ENCODE measurements around the gene CBX1. TPM values are rescaled to one million over a fixed set of nuclear protein-coding genes. Genes with fewer than 3 reads are reported as not detected.

The CBX1 gene
- polyA plus RNA-seq, 1 donor (not counting 4 experiments of a cell fraction or from before 2014, with no cell fraction given): 42.3 TPM

- dilution Hi-C loops (cut with MboI; ENCODE audit: extremely low pct_ligation_motif_present, low sequenced_read_pairs): no loop called here
- H3K4me3 ChIP-seq (ENCODE audit: control insufficient read depth in 2 of 3, extremely low read depth in 1 of 3, insufficient read depth in 2 of 3, low read depth in 1 of 3, low read length in 3 of 3): no peak overlapping the region
- H3K27ac ChIP-seq (ENCODE audit: control insufficient read depth, insufficient read depth, low read length): no peak overlapping the region
- FAIRE-seq (no peak), DNase-seq (ENCODE audit: low read depth, low spot score) (no peak)
- no peaks in the 10 kb centered on the region for H4K20me1 ChIP-seq (ENCODE audit: control insufficient read depth, extremely low read depth, insufficient read depth, low read length)
- H3K9ac ChIP-seq (ENCODE audit: control insufficient read depth, extremely low read depth, insufficient read depth, low read length): no peak overlapping the region
- H3K9me3 ChIP-seq (ENCODE audit: control insufficient read depth, low read depth, low read length): no peaks in the 10 kb centered on the region
- no peaks in the 10 kb centered on the region for H3K9me1 ChIP-seq (ENCODE audit: control insufficient read depth, extremely low read depth, insufficient read depth, low read length)
- no peak overlapping the region for H2AFZ ChIP-seq (ENCODE audit: control insufficient read depth, low read length)
- H3K27me3 ChIP-seq (ENCODE audit: control insufficient read depth, extremely low read depth, insufficient read depth, low read length): no peaks in the 10 kb centered on the region
- H3K36me3 ChIP-seq (ENCODE audit: control insufficient read depth in 2 of 2, extremely low read depth in 1 of 2, insufficient read depth in 2 of 2, low read length in 2 of 2): peaks cover 8 to 19% of the 10 kb centered on the region in 2 experiments
- peaks cover 44% of the 10 kb centered on the region for H3K79me2 ChIP-seq (ENCODE audit: control insufficient read depth, insufficient read depth, low read length)
- no peak overlapping the region for H3K4me2 ChIP-seq (ENCODE audit: control insufficient read depth, extremely low read depth, insufficient read depth, low read depth, low read length)
- no peaks in the 10 kb centered on the region for H3K4me1 ChIP-seq (ENCODE audit: control insufficient read depth, extremely low read depth, insufficient read depth, low read length)
- TF ChIP-seq CTCF (optimal IDR thresholded peaks at IDR 0.05 in 1 of 3, IDR thresholded peaks at IDR 0.05 in 1 of 3, conservative IDR thresholded peaks at IDR 0.05 in 1 of 3; ENCODE audit: extremely low read depth in 1 of 3, insufficient read depth in 2 of 3, low read length in 3 of 3) (no peak), EZH2 (IDR thresholded peaks at IDR 0.05; ENCODE audit: low read length) (no peak)
These were observed 10.6 kb upstream of the CBX1 start for GRCh38 chr17:48111937-48112241.

DNA sequence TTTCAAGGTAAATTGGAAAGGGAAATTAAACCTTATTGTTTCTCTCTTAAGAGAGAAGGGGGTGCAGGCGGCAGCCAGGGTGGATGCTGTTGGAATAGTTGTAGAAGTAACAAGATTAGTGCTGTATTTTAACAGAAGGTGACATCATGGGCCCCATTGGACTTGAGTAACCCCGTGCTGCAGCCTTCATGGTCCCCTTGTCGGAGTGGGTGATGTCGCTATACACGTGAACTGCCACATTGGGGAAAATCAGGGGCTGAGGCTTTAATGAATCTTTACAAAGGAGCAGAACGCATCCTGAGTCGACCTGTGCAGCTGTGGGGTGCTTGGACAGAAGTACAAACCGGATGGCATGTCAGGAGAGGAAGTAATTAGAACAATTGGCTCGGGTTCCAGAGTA lies 9.5 kb upstream of the CBX1 start:
- DNase-seq (ENCODE audit: low read depth, low spot score): no peak
- Histone ChIP-seq H3K36me3 (ENCODE audit: control insufficient read depth in 2 of 2, extremely low read depth in 1 of 2, insufficient read depth in 2 of 2, low read length in 2 of 2) (peaks cover 6 to 15% of the 10 kb centered on the region in 2 experiments), H3K4me1 (ENCODE audit: control insufficient read depth, extremely low read depth, insufficient read depth, low read length) (no peaks in the 10 kb centered on the region), H3K9me1 (ENCODE audit: control insufficient read depth, extremely low read depth, insufficient read depth, low read length) (no peaks in the 10 kb centered on the region), H3K79me2 (ENCODE audit: control insufficient read depth, insufficient read depth, low read length) (peaks cover 44% of the 10 kb centered on the region), H3K27ac (ENCODE audit: control insufficient read depth, insufficient read depth, low read length) (no peak overlapping the region), H3K27me3 (ENCODE audit: control insufficient read depth, extremely low read depth, insufficient read depth, low read length) (no peaks in the 10 kb centered on the region), H3K4me2 (ENCODE audit: control insufficient read depth, extremely low read depth, insufficient read depth, low read depth, low read length) (no peak overlapping the region), H4K20me1 (ENCODE audit: control insufficient read depth, extremely low read depth, insufficient read depth, low read length) (no peaks in the 10 kb centered on the region), H3K9me3 (ENCODE audit: control insufficient read depth, low read depth, low read length) (no peaks in the 10 kb centered on the region), H3K4me3 (ENCODE audit: control insufficient read depth in 2 of 3, extremely low read depth in 1 of 3, insufficient read depth in 2 of 3, low read depth in 1 of 3, low read length in 3 of 3) (no peak overlapping the region), H2AFZ (ENCODE audit: control insufficient read depth, low read length) (no peak overlapping the region), H3K9ac (ENCODE audit: control insufficient read depth, extremely low read depth, insufficient read depth, low read length) (no peak overlapping the region)
- FAIRE-seq: no peak
- TF ChIP-seq EZH2 (IDR thresholded peaks at IDR 0.05; ENCODE audit: low read length): no peak
- no peak for TF ChIP-seq CTCF (optimal IDR thresholded peaks at IDR 0.05 in 1 of 3, IDR thresholded peaks at IDR 0.05 in 1 of 3, conservative IDR thresholded peaks at IDR 0.05 in 1 of 3; ENCODE audit: extremely low read depth in 1 of 3, insufficient read depth in 2 of 3, low read length in 3 of 3)
- dilution Hi-C loops (cut with MboI; ENCODE audit: extremely low pct_ligation_motif_present, low sequenced_read_pairs): no loop called here
